Hematopoietic multipotent progenitor cell treated with erythropoietin and hydrocortisone succinate and interleukin-3 and kit ligand, for 15 days (in vitro differentiated cells): Measurements from ENCODE around the gene HID1.
A peak's percentile ranks its signal among the peaks of the same experiment; 100 is the strongest.
"Not testable (repeated sequence)": the region's sequence is repeated elsewhere in the genome, so short reads cannot be mapped to it uniquely, and the experiment has no call there.

Source experiments
- DNase-seq: peaks from one replicate; pipeline ENCODE4 v3.0.0-alpha.2; 2015; ENCODE audit warnings: low spot score

HID1 gene

DNA sequence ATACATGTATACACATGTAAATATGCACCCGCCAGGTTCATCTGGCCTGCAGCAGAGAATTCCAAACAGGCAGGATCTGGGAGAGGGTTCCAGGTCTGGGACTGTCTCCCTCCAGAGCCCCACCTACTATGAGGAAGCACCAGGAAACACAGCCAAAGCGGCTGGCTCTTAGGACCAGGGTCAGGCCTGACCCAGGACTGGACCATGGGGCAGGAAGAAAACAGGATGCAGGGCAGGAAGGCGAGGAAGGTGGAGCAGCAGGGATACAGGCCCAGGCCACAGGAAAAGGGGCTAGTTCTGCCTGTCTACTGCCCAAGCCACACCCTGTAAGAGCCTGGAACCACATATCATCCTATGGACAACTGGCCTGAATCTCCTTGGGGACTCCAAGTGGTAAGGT is 2.2 kb downstream of the HID1 start:
- no peak for DNase-seq

DNA sequence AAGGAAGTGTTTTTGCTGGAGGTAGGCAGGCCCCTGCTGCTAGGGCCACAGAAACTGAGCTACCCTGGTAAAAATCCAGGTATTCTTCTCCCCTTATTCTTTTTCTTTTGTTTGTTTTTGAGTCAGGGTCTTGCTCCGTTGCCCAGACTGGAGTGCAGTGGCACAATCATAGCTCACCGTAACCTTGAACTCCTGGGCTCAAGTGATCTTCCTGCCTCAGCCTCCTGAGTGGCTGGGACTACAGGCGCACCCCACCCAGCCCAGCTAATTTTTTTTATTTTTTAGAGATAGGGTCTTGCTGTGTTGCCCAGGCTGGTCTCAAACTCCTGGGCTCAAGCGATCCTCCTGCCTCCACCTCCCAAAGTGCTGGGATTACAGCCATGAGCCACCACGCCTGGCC is 3.1 kb downstream of the HID1 start:
- not testable (repeated sequence) for DNase-seq

DNA sequence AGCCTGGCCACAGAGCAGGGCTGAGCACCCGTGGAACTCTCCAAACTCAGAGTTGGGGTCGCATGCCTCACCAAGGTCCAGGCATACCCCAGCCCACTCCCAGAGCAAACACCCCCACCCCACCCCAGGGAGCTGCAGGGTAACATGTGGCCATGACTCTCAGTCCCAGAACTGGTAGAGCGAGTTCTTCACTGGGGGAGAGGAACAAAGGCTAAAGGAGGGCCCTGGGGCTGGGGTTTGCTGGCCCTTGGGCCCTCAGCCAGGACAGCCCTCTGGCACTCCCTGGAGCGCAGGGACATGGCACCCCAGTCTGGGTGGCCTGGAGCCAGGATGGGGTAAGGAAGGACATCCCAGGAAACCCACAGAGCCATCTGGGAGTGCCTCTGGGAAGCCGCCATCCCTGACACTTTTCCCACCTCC is 4.2 kb downstream of the HID1 start:
- no peak for DNase-seq

DNA sequence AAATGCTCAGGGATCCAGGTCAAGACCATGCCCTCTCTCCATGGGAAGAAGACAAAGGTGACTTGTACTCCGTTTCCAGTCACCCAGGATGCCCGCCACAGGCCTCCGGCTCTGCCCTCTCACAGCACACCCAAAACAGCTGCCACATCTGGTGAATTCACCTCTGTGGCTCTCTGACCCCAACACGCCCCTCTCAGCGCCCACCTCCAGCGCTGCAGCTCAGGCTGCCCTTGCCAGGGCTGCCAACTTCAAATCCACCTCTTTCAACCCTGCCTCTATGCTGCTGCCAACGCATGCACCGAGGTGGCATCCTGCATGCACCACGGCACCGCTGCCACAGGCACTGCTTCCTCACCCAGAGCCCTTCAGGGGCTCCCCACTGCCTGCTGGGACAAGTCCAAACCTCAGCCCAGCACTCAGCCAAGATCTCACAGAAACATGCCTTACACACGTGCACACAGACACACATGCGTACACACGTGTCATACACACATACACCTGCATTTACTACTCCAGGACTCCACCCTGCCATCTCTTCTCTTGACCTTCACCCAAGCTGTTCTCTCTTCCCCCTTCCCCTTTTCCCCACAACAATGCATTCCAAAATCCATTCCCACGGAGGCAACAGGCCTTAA is 7.5 kb downstream of the HID1 start:
- no peak for DNase-seq

DNA sequence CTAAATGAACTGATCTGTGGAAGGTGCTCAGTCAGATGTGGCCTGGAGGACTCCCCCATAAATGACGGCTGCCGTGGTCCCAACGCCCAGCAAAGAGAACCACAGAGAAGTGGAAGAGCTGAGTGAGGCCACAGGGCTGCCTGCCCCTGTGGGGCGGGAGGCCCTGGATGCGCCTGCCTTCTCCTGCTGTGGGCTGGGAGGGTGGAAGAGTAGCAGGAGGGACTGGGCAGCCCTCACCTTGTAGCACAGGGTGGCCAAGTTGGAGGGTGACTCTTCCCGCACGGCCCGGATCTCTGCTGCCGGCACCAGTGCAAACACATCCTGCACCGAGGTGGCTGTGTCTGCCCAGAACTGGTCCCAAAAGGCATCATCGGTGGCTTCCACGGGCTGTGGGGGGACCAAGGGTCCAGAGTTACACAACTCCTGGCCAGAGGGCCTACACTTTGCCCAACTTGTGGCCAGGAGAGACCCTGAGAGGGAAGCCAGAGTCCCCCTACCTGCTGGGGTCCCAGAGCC is 8.3 kb downstream of the HID1 start:
- no peak for DNase-seq

DNA sequence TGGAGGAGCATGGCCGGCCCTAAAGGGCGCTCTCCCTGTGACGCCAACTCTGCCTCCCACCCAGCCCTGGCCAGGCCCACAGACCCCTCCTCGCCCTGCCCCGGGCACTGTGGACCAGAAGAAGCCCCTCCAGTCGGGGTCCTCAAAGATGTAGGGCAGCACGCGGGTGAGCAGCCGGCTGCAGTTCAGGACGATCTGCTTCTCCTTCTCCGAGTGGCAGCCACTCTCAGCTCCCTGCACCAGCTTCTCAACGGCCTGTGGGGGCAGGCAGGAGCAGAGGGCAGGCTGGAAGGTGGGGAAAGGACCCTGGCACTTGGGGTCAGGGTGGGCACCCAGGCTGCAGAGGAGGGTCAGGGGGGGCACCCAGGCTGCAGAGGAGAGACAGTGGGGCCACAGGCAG is 8.9 kb downstream of the HID1 start:
- no peak for DNase-seq

DNA sequence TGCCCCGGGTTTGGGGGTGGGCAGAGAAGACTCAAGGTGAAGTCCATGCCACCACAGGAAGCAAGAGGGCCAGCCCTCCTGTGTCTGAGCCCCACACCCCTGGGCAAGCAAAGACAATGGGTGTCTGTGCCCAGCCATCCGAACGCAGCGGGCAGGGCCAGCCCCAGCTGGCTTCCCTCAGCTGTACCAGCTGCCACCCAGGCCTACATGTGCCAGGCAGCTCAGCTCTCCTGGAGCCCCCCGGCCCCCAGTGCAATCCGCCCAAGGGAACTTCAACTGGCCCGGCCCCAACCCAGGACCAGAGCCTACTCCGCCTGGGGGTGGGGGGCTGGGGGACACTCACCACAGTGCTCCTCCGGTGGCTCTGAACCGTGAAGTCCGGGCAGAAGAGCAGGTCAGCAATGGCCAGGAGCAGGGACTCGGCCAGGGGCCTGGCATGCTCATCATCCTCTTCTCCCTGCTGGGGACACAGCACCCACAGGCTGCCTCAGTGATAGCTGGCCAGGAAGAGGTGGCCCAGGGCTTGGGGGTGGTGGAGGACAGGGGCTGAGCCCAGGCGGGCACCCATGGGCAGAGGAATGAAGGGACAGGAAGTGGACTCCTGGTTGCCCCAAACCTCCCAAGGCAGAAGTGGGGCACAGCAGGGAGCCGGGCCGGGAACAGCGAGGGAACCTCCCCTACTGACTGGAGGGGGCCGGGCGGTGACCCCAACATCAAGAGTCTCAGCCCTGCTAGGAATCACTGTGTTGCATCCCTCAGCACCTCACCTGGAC is 9.8 kb downstream of the HID1 start:
- DNase-seq: no peak

DNA sequence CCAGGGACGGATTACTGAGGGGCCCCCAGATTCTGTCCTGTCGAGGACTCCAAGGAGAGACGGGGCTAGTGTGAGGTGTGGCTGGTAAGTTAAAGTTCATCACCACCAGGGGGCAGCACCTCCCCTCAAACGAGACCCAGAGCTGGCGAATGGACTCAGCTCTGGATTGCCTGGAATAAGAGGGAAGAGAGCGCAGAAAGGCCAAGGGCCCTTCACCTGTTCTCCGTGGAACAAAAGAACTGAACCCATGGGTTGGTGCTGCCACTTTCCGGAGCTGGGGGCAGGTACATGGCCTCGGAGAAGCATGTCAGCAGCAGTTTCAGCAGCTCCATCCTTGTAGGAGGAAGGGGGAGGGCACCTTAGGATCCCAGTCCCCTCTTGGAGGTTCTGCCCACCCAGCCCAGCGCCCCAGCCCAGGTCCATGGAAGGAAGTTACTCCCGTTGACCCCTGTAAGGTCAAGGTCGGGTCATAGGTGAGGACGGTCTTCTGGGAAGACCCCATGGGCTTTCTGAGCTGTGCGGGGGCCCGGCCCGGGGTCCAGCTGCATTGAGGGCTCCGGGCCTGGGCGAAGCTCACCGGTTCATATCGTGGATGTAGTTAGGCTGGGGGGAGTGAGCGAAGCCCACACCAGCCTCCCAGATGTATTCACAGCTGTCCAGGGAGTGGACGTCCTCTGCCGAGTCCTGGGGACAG is 10.8 kb downstream of the HID1 start:
- DNase-seq: peak; percentile 84

DNA sequence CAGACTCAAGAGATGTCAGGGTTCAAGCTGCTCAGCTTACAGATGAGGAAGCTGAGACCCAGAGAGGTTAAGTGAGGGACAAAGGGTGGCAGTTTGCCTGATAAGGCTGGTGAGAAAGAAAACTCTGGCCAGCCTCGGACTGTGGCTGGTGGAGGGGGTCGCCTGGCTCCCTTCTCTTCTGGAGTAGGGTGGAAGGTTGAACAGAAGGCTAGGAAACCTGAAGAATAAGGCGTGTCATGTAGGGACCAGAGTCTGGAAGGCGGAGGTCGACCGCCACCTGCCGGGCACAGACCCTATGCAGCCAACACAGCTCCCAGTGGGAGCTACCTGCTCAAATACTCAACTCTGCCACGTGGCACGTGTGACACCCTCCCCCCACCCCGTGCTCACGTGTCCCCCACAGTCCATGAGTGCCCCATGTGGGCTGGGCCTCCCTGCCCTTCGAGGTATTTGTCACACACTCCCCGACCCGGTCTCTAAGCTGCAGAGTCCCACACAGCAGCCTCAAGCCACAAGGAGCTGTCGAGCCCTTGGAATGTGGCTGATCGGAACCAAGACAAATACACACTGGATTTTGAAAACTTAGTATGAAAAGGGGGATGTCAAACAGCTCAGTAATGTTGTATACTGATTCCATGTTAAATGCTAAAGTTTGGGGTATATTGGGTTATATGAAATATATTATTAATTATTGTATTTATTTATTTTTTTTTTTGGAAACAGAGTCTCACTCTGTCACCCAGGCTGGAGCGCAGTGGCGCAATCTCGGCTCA is 11.8 kb downstream of the HID1 start:
- DNase-seq: peak; percentile 51

DNA sequence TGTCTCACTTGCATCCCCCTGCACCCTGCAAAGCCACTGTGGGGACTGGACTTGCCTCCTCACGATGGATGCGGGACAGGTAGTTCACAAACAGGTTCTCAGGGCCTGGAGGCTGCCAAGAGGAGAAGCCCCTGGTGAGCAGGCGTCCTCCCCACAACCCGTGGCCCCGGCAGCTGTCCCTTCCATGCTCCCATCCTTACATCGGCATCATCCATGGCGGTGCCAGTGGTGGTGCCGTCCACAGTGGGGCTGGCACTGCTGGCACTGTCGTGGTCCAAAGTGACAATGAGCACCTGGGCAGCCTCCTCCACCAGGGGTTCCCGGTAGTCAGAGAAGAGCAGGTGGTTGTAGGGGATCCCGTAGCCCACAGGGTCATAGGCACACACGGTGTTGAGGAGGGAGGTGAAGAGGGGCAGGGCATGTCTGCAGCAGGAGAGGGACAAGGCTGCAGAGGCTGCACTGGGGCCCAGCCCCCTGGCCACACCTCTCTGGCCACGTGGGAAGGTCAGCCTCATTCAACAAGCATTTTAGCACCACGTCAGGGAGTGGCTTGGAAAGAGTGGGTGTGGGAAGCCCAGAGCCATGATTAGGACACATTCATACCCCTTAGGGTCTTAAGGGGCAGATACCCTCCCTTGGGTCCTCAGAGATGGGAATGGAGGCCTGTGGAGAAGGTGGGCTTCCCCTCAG is 12.6 kb downstream of the HID1 start:
- no peak for DNase-seq

DNA sequence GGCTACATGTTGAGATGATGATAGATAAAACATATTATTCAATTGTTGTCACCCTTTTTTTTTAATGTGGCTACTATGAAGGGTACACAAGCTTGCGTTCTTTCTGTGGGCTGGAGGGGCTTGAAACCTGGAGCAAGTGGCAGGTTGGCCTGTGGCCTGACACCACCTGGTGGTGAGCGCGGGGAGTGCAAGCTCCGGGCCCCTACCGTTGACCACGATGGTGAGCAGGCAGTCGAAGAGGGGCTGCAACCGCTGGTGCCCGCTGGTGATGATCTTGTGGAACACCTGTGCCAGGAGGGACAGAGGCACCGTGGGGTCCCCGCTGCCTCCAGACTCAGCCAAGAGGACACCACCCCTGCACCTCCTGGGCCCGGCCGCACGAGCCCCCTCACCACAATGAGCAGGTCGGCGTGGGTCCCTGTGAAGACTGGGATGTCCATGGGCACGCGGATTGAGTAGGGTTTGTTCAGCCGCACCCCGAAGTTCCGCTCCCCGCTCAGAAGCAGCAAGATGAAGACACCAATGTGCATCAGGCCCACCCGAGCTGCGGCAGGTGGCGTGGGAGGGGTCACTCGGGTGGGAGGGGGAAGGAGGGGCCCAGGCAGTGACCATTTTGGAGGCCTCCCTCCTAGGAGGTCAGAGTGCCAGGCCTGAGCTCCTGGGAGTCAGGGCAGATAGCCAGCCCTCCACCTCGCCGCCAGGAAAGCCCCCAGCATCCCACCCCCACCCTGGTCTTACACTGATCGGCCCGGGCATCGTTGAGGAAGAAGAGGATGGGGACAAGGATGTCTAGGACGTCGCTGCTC is 14.4 kb downstream of the HID1 start:
- DNase-seq: peak; percentile 69

DNA sequence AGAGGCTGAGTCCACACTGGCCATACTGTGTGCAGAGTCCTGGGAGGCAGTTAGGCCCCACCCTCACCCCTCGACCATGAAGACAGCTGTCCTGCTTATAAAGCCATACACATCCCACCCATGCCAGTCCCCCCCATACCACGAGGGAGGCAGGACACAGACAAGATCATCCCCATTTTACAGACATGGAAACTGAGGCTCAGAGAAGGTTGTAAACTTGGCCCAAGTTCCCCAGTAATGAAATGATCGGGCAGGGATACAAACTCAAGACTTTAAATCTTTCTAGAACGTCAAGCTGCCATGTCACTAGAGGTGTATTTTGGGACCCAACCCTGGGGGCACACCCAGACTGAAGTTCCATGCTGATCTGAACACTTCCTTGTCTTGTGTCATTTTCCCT is 16.5 kb downstream of the HID1 start:
- DNase-seq: no peak

DNA sequence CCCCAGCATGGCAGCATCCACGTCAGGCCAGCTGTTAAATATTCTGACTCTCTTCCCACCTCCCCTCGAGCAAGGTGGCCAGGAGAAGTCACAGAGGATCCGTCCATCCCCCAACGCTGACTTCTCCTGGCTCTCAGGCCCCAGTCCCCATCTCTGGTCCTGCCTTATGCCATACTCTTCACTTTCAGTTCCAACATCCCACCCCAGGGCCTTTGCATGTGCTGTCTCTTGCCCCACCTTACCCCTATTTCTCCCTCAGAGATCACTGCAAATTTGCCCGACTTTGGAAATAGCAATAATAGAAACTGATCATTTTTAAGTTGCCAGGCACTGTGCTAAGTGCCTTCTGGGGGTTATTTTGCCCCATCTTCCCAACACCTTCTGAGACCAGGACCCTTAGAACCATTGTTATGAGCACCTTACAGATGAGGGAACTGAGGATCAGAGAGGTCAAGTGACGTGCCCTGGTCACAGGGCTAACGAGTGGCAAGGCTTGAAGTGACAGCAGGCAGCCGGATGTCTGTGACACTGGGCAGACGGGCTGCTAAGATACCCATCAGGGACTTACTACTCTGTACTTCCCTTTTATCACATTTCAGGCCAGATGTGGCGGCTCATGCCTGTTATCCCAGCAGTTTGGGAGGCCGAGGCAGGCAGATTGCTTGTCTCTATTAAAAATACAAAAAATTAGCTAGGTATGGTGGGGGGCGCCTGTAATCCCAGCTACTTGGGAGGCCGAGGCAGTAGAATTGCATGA is 17.7 kb downstream of the HID1 start:
- DNase-seq: no peak

DNA sequence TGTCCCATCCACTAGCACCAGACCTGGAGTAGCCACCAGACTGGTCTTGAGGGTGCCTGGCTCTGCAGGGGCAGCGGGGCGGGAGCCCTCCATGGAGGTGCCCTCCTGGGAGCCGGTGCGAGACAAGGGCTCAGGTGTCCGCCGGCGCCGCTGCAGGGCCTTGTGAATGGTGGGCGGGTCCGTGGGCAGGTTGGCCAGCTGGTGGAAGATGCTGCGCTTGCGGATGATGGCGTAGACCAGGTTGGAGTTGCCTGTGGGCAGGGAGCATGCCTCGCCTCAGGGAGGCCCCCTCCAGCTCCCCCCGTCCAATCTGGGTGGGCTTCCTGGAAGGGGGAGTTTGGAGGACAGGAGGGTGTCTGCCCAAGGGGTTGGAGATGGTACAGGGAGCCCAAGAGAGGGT is 18.4 kb downstream of the HID1 start:
- DNase-seq: no peak

DNA sequence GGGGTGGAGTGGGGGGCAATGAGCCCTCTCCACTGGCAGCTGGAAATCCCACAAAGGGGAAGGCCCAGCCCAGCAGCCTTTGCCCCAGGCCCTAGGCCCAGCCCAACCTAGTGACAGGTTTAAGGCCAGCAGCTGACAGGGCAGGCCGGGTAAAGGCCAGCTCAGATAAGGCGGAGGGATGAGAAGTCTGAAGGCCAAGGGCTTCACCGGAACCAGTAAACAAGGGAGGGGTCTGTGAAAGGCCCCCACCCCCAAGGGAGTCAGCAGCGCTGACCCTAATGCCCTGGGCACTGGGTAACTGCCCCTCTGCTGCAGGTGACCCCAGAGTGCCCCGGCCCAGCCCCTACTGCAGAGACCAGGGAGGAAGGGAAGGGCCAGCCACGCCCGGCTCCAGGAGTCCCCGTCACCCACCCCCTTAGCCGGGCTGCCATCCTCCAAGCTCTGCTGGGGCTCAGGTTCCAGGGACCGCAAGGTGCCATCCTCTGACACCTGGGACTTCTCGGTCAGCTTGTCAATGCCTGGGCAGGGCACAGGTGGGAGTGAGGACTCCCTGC is 19.3 kb downstream of the HID1 start:
- DNase-seq: no peak

DNA sequence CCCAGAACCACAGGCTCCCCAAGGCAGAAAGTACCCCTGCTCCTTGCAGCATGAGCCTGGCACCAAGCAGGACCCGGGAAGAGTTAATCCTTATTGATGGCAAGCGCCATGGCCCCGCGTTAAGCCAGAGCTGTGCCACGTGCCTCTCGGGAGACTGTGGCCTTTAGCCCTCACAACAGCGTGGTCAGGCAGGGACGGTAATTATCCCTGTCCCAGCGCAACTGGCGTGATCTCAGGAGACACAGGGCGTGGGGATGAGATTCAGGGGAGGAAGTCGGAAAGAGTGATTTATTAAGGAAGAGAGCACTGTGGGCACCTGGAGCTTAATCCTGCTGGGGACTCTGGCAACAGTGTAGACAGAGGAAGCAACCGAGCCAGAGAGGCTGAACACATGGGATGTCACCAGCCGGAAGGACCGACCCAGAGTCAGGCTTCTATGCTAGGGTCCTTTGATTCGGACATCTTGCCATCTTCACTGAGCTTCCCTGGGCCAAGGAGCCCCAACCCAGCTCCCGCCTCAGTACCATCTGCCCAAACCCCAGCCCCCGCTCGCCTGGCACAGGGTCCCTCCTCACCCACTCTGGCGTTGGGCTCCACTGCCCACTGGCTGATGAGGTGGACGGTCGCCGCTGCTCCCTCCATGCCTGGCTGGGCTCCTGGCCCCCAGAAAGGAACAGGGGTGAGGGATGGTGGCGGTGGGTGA is 20.0 kb downstream of the HID1 start:
- DNase-seq: no peak

DNA sequence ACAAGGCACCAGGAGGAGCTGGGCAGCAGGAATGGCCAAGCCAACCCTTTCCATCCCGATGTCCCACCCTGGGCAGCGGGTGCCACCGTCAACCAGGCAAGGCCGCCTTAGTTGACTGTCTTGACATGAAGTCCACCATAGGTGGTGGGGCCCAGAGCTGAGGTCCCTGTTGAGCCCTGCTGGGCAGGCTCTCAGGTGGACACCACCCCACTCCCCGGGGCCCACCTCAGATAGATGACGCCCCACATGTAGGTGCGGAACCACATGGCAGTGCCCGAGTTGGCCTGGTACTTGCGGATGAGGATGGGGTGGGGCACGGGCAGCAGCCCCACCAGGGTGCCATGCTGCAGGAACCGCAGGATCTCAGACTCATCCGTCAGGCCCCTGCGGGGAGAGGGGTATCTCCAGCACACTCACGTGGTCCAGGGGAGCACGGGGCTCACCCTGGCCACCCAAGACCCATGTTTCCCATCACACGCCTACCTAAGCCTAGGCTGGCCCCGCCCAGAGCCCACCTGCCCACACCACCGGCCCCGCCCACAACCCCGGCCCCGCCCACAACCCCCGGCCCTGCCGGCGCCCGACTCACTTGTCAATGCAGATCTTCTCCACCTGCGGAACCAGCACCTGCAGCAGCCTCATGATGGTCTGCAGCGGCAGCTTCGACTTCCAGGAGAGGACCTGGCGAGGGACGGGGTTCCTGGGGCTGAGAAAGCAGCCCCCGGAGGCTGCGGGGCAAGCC is 20.7 kb downstream of the HID1 start:
- no peak for DNase-seq

DNA sequence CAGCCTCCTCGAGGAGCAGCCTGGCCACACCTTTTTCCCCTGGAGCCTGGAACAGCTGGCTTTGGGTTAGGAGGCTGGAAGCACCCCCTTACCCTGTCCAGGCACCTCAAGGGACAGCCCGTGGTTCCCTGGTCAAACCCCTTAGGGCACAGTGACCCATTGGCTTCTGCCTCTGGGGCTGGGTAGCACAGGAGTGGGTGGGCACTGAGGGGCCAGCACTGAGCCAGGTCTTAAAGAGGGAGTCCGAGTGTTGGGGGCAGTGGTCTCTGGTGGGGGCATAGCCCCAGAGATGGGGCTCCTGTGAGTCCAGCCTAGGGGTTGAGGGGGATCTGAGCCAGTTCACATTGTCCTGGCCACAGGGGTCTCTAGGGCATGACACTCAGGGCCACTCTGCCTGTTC is 21.5 kb downstream of the HID1 start:
- no peak for DNase-seq
